Endothelial cell of umbilical vein (primary cell): ENCODE data around the gene SLC6A6. TPM values are rescaled to one million over a fixed set of nuclear protein-coding genes. Genes with fewer than 3 reads are reported as not detected.

Experiments
- BruUV-seq: library from RNA; stranded (reverse); fragments of 400-500 nt; replicated peaks from 2 replicates; lab custom pipeline; 2021; lab: Mats Ljungman, UMichigan
- CTCF ChIA-PET: fragments of 300-600, 350-600 bp; sonication (Branson Sonifier 250); formaldehyde crosslinking; loops from one replicate; lab custom pipeline; 2021; ENCODE audit warnings: antibody characterized with exemption, inconsistent platforms; lab: Charles Lee
- POLR2A ChIA-PET: fragments of 300-600, 350-600 bp; sonication (Branson Sonifier 250); formaldehyde crosslinking; loops from one replicate; lab custom pipeline; 2021; ENCODE audit warnings: antibody characterized with exemption, inconsistent platforms; lab: Charles Lee
- DNase-seq: peaks from one replicate; pipeline ENCODE4 v3.0.0-alpha.2; 2011; ENCODE audit warnings: low read depth, low spot score
- FAIRE-seq: peaks from 2 replicates; lab custom pipeline; 2011; peaks lifted over from hg19 to GRCh38; lab: Jason Lieb, UNC
- H2AFZ ChIP-seq: 2 replicates; pipeline ENCODE4 v1.6.0; 2012; ENCODE audit warnings: low read depth, low read length, control low read depth, inconsistent platforms
- H3K27ac ChIP-seq: 2 replicates; pipeline ENCODE4 v1.5.1; 2011; ENCODE audit warnings: low read depth, mild to moderate bottlenecking, control low read depth, low read length, moderate library complexity; ENCODE audit not compliant: insufficient read depth
- H3K27me3 ChIP-seq, 2 experiments: 2 replicates each; pipeline versions ENCODE4 v1.6.0 to v1.6.1; 2011; ENCODE audit warnings: low read length in 2 of 2, mixed read lengths in 1 of 2; ENCODE audit not compliant: control insufficient read depth in 2 of 2, insufficient read depth in 2 of 2
- H3K36me3 ChIP-seq, 2 experiments: 2 replicates in 1 of 2; 3 replicates in 1 of 2; pipeline ENCODE4 v1.5.1; 2011; ENCODE audit warnings: low read length in 2 of 2, mild to moderate bottlenecking in 1 of 2, moderate library complexity in 1 of 2; ENCODE audit not compliant: control insufficient read depth in 2 of 2, insufficient read depth in 2 of 2; ENCODE audit errors: extremely low read depth in 1 of 2
- H3K4me1 ChIP-seq: 3 replicates; pipeline ENCODE4 v1.5.1; 2011; ENCODE audit warnings: mild to moderate bottlenecking, low read length; ENCODE audit not compliant: control insufficient read depth, insufficient read depth; ENCODE audit errors: extremely low read depth
- H3K4me2 ChIP-seq: 2 replicates; pipeline ENCODE4 v1.6.1; 2011; ENCODE audit warnings: low read length, control low read depth, mixed read lengths; ENCODE audit not compliant: insufficient read depth
- H3K4me3 ChIP-seq, 3 experiments: fragments of 200-600 bp in 1 of 3; sonication (generic), shearing (Covaris generic) in 1 of 3; replicated peaks in 1 of 3; 2 replicates each; pipeline ENCODE4 v1.5.1; 2011 to 2016; ENCODE audit warnings: control low read depth in 3 of 3, low read length in 3 of 3, mild to moderate bottlenecking in 2 of 3, inconsistent platforms in 1 of 3, low read depth in 1 of 3, moderate library complexity in 1 of 3; ENCODE audit not compliant: insufficient read depth in 1 of 3
- H3K79me2 ChIP-seq: 2 replicates; pipeline ENCODE4 v1.6.0; 2012; ENCODE audit warnings: low read length, inconsistent platforms; ENCODE audit not compliant: control insufficient read depth, insufficient read depth
- H3K9ac ChIP-seq: replicated peaks from 2 replicates; pipeline ENCODE3; 2011; ENCODE audit warnings: low read length, control low read depth; ENCODE audit not compliant: insufficient read depth; ENCODE audit errors: extremely low read depth
- H3K9me1 ChIP-seq: replicated peaks from 3 replicates; pipeline ENCODE4 v1.6.0; 2011; ENCODE audit warnings: mild to moderate bottlenecking, low read length; ENCODE audit not compliant: control insufficient read depth, insufficient read depth; ENCODE audit errors: extremely low read depth
- H3K9me3 ChIP-seq: replicated peaks from 2 replicates; pipeline ENCODE4 v1.5.1; 2012; ENCODE audit warnings: low read length, inconsistent platforms; ENCODE audit not compliant: control insufficient read depth, insufficient read depth
- H4K20me1 ChIP-seq: replicated peaks from 2 replicates; pipeline ENCODE3; 2011; ENCODE audit warnings: mild to moderate bottlenecking, low read length; ENCODE audit not compliant: control insufficient read depth, insufficient read depth; ENCODE audit errors: extremely low read depth
- EZH2 ChIP-seq: IDR thresholded peaks from 2 replicates; pipeline ENCODE4 v1.6.1; 2012; ENCODE audit warnings: borderline replicate concordance, low read depth, mild to moderate bottlenecking, moderate library complexity, low read length, inconsistent platforms; ENCODE audit not compliant: severe bottlenecking
- FOS ChIP-seq: IDR thresholded peaks from 2 replicates; pipeline ENCODE4 v1.6.1; 2011; ENCODE audit warnings: mild to moderate bottlenecking, low read length, moderate library complexity, borderline replicate concordance; ENCODE audit not compliant: insufficient read depth
- GATA2 ChIP-seq: IDR thresholded peaks from 2 replicates; pipeline ENCODE4 v1.7.0; 2011; ENCODE audit warnings: low read depth, mild to moderate bottlenecking, moderate library complexity, mixed read lengths, low read length; ENCODE audit not compliant: insufficient read length, insufficient read depth
- JUN ChIP-seq: IDR thresholded peaks from 2 replicates; pipeline ENCODE4 v1.6.1; 2011; ENCODE audit warnings: borderline replicate concordance, low read depth; ENCODE audit not compliant: insufficient read length, insufficient read depth
- MYC ChIP-seq: IDR thresholded peaks from one replicate; pipeline ENCODE4 v1.6.1; 2011; ENCODE audit warnings: mild to moderate bottlenecking, low read depth, low read length
- POLR2A ChIP-seq: IDR thresholded peaks from 2 replicates; pipeline ENCODE4 v1.6.1; 2012; ENCODE audit warnings: low read depth, mild to moderate bottlenecking, control low read depth, low read length
- POLR2AphosphoS5 ChIP-seq: IDR thresholded peaks from 2 replicates; pipeline ENCODE4 v1.6.1; 2012; ENCODE audit warnings: low read depth, mild to moderate bottlenecking, control low read depth, low read length, moderate library complexity; ENCODE audit not compliant: insufficient read depth
- dilution Hi-C: fragments of 300-500 bp; cut with MboI; formaldehyde crosslinking; loops from one replicate; pipeline ENCODE4 v1.15.0; 2019; ENCODE audit warnings: low sequenced_read_pairs; ENCODE audit not compliant: extremely low pct_ligation_motif_present
- intact Hi-C: fragments of 100-400 bp; cut with micrococcal nuclease; formaldehyde crosslinking; loops from one replicate; pipeline ENCODE4 v1.10.0; 2022
- polyA plus RNA-seq, 4 experiments: library from polyadenylated mRNA; depleted of rRNA in 3 of 4; stranded (reverse) in 3 of 4; unstranded in 1 of 4; fragments of >200 nt; gene quantifications; 2 replicates each; pipeline versions ENCODE4 v1.2.1 to v1.2.3, GENCODE V29; 2011 to 2012; ENCODE audit warnings: missing spikeins in 1 of 4
- total RNA-seq: library from RNA; stranded (reverse); gene quantifications from 2 replicates; pipeline ENCODE4 v1.2.3, GENCODE V29; 2021
- TF ChIP-seq, protein P1 (sequence below), 2 donors: IDR thresholded peaks; 1 replicate in 1 of 2; 2 replicates in 1 of 2; pipeline ENCODE4 v1.5.1; 2011; ENCODE audit warnings: low read length in 2 of 2, mild to moderate bottlenecking in 2 of 2, moderate library complexity in 2 of 2, control low read depth in 1 of 2, inconsistent platforms in 1 of 2, low read depth in 1 of 2; ENCODE audit not compliant: insufficient read depth in 1 of 2; ENCODE audit errors: extremely low read depth in 1 of 2
- TF ChIP-seq, protein P2 (sequence below): IDR thresholded peaks from 2 replicates; pipeline ENCODE4 v1.6.1; 2011; ENCODE audit not compliant: insufficient read depth, insufficient read length

The SLC6A6 gene
- total and polyA plus RNA-seq, 2 donors (not counting 3 experiments of a cell fraction or from before 2014, with no cell fraction given): 25.7 to 38.0 TPM

DNA sequence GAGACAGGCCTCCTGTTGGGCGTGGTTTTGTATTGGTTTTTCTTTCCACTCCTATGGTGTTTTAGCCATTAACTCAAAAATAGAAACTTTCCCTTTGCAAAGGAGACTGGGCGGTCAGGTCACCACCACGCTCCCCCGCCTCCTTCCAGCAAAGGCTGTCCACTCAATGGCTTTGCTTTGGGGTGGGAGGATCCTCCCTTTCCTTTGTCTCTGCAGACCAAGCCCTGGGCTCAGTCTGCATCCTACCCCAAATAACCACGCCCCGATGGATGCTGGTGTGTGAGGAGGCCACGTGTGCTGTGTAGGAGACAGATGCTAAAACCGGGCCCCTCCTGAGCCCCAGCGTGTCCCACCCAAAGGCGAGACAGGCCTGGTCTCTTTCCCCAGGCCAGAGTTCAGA, 69.3 kb downstream of the SLC6A6 start:
- no peak for TF ChIP-seq POLR2A
- TF ChIP-seq GATA2: no peak
- no peak for TF ChIP-seq FOS
- no peak for TF ChIP-seq JUN
- no peak for TF ChIP-seq MYC
- TF ChIP-seq, protein P1, sequence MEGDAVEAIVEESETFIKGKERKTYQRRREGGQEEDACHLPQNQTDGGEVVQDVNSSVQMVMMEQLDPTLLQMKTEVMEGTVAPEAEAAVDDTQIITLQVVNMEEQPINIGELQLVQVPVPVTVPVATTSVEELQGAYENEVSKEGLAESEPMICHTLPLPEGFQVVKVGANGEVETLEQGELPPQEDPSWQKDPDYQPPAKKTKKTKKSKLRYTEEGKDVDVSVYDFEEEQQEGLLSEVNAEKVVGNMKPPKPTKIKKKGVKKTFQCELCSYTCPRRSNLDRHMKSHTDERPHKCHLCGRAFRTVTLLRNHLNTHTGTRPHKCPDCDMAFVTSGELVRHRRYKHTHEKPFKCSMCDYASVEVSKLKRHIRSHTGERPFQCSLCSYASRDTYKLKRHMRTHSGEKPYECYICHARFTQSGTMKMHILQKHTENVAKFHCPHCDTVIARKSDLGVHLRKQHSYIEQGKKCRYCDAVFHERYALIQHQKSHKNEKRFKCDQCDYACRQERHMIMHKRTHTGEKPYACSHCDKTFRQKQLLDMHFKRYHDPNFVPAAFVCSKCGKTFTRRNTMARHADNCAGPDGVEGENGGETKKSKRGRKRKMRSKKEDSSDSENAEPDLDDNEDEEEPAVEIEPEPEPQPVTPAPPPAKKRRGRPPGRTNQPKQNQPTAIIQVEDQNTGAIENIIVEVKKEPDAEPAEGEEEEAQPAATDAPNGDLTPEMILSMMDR (IDR thresholded peaks at IDR 0.05; ENCODE audit: extremely low read depth in 1 of 2, insufficient read depth in 1 of 2, low read depth in 1 of 2, low read length in 2 of 2): no peak
- TF ChIP-seq EZH2: no peak
- TF ChIP-seq, protein P2, sequence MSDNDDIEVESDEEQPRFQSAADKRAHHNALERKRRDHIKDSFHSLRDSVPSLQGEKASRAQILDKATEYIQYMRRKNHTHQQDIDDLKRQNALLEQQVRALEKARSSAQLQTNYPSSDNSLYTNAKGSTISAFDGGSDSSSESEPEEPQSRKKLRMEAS: no peak
- TF ChIP-seq POLR2AphosphoS5: no peak
- H3K4me2 ChIP-seq: no peak overlapping the region
- no peak overlapping the region for H3K4me3 ChIP-seq
- no peaks in the 10 kb centered on the region for H3K9me3 ChIP-seq
- FAIRE-seq (no peak), DNase-seq (no peak)
- H3K9ac ChIP-seq: no peak overlapping the region
- no peaks in the 10 kb centered on the region for H3K27me3 ChIP-seq
- ChIA-PET CTCF (interaction anchor here (1.1 to 1.7 kb wide), 2 partner anchors 268 kb away, joined by 3 to 12 read pairs; no protein-coding TSS in a partner anchor), POLR2A (no interaction called here)
- BruUV-seq: no TSS peak
- intact Hi-C loops (no loop called here), dilution Hi-C loops (no loop called here)
- peaks cover 18% of the 10 kb centered on the region for H3K4me1 ChIP-seq
- H3K36me3 ChIP-seq: peaks cover 0 to 2% of the 10 kb centered on the region in 2 experiments
- no peaks in the 10 kb centered on the region for H3K79me2 ChIP-seq
- no peaks in the 10 kb centered on the region for H3K9me1 ChIP-seq
- H3K27ac ChIP-seq: no peak overlapping the region
- no peaks in the 10 kb centered on the region for H4K20me1 ChIP-seq
- no peak overlapping the region for H2AFZ ChIP-seq
